Measurements from ENCODE around the gene ARRDC1. TPM values are rescaled to one million over a fixed set of nuclear protein-coding genes. Genes with fewer than 3 reads are reported as not detected.

ARRDC1 gene
- polyA plus RNA-seq, 4 donors, result 63.4 to 236 (median 123) TPM

DNA sequence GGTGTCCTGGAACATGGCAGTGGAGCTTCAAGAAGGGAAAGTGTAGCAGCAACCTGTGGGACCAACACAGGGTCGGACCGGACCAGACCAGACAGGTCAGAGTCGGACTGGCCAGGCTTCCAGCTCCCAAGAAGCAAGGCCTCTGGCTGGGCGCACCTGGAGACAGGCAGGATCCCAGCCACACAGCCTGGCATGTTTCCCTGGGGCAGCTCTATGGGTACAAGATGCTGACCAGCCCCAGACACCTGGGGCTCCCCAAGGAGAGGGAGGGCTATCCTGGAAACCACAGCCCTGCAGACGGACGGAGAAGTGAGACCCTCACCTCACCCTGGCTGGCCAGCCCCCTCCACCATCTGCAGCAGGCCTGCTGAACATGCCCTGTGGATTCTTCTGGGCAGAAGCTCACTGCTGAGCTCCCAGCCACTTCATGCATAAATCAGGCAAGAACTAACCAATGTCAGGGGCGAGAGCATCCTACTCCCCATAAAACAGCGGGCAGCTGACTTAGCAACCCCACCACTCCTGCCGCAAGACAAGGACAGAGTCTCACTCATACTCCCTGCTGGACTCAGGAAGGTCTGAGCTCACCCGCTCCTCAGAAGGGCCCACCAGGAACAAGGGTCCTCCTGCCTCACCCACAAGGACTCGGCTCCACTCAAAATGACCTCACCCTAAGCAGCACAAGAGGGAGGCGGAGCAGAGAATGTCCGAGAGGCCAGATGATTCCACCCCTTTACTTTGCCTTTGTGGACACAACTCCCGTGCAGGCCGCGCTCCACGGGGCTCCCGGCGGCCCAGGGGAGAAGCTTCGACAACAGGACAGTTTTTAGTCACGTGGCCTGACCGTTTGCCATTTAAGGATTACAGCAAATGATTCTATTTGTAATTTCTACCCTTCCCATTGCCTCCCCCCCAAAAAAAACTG, 23.9 kb upstream of the ARRDC1 start:
- no peak overlapping the region for H3K27ac ChIP-seq (ENCODE audit: low read depth in 1 of 3, low read length in 2 of 3)
- H3K36me3 ChIP-seq (ENCODE audit: control insufficient read depth in 3 of 3, insufficient read depth in 2 of 3, low read depth in 1 of 3, low read length in 3 of 3), result peaks cover 3 to 63% (median 6%) of the 10 kb centered on the region in 3 donors
- no peak overlapping the region for H3K4me3 ChIP-seq (ENCODE audit: low read depth in 1 of 3, low read length in 3 of 3)
- H3K4me1 ChIP-seq (ENCODE audit: control insufficient read depth in 3 of 3, insufficient read depth in 2 of 3, low read depth in 1 of 3, low read length in 2 of 3), result peaks cover 2 to 11% (median 3%) of the 10 kb centered on the region in 3 donors
- FAIRE-seq (no peak), DNase-seq (no peak)
- H3K27me3 ChIP-seq (ENCODE audit: control insufficient read depth in 3 of 3, insufficient read depth in 3 of 3, low read length in 3 of 3), result no peaks in the 10 kb centered on the region
- 90 to 94% (median 91%) methylated on average over 22 of the region's 22 CpGs for WGBS, 3 donors
- no peaks in the 10 kb centered on the region for H3K9me3 ChIP-seq (ENCODE audit: control insufficient read depth in 2 of 2, insufficient read depth in 1 of 2, low read depth in 1 of 2, low read length in 1 of 2)

DNA sequence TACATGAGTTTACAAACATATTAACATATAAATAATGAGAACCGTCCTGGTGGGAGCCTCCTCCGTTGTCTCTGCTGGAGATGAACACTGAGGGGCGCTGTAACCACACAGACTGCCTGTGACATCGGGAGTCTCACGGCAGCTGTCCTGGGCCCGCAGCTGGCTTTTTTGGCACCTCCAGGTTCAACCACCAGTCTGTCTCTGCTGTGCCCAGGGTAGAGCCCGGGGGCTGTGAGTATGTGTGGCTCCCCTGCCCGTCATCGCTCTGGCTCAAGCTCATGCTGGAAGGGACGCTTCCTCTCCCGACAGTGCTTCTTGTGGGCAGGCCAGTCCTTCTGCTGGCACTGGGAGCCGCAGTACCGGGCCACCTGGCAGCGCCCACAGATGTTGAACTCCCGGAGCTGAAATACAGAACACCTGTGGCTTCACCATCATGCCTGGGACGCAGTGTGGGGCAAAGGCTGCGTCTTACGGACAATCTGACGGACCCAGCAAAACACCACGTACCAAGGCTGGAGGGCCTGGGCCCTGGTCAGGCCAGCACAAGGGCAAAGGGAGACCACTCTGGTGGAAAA, 23.1 kb upstream of the ARRDC1 start:
- peaks cover 0 to 5% (median under 1%) of the 10 kb centered on the region in 3 donors for H3K4me1 ChIP-seq (ENCODE audit: control insufficient read depth in 3 of 3, insufficient read depth in 2 of 3, low read depth in 1 of 3, low read length in 2 of 3)
- FAIRE-seq (no peak), DNase-seq (no peak)
- H3K9me3 ChIP-seq (ENCODE audit: control insufficient read depth in 2 of 2, insufficient read depth in 1 of 2, low read depth in 1 of 2, low read length in 1 of 2), result no peaks in the 10 kb centered on the region
- H3K27me3 ChIP-seq (ENCODE audit: control insufficient read depth in 3 of 3, insufficient read depth in 3 of 3, low read length in 3 of 3), result no peaks in the 10 kb centered on the region
- WGBS, 3 donors, result 82 to 85% (median 84%) methylated on average over 20 of the region's 20 CpGs
- no peak overlapping the region for H3K27ac ChIP-seq (ENCODE audit: low read depth in 1 of 3, low read length in 2 of 3)
- H3K4me3 ChIP-seq (ENCODE audit: low read depth in 1 of 3, low read length in 3 of 3), result no peak overlapping the region
- peaks cover 3 to 71% (median 8%) of the 10 kb centered on the region in 3 donors for H3K36me3 ChIP-seq (ENCODE audit: control insufficient read depth in 3 of 3, insufficient read depth in 2 of 3, low read depth in 1 of 3, low read length in 3 of 3)

DNA sequence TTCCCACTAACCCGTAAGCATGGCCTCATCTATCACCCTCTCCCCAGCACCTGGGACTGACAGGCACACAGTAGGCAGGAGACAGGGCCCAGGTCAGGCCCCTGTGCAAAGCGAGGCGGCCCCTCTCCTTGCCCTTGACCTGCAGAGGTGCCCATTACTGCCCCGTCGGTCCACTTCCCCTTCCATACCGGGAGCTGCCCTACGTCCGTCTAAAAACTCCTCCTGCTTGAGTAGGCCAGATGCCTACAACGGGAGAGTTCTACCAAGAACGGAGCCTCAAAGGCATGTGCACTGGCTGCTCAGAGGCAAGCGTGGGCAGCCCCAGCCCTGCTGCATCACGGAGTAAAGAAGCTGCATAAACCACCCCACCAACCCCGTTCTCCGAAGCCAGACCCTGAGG, 22.1 kb upstream of the ARRDC1 start:
- DNase-seq (no peak), FAIRE-seq (no peak)
- Histone ChIP-seq H3K4me3 (ENCODE audit: low read depth in 1 of 3, low read length in 3 of 3) (no peak overlapping the region), H3K9me3 (ENCODE audit: control insufficient read depth in 2 of 2, insufficient read depth in 1 of 2, low read depth in 1 of 2, low read length in 1 of 2) (no peaks in the 10 kb centered on the region), H3K4me1 (ENCODE audit: control insufficient read depth in 3 of 3, insufficient read depth in 2 of 3, low read depth in 1 of 3, low read length in 2 of 3) (no peaks in the 10 kb centered on the region), H3K36me3 (ENCODE audit: control insufficient read depth in 3 of 3, insufficient read depth in 2 of 3, low read depth in 1 of 3, low read length in 3 of 3) (peaks cover 5 to 80% (median 8%) of the 10 kb centered on the region in 3 donors), H3K27ac (ENCODE audit: low read depth in 1 of 3, low read length in 2 of 3) (no peak overlapping the region), H3K27me3 (ENCODE audit: control insufficient read depth in 3 of 3, insufficient read depth in 3 of 3, low read length in 3 of 3) (no peaks in the 10 kb centered on the region)
- 87 to 93% (median 91%) methylated on average over 14 of the region's 14 CpGs for WGBS, 3 donors

DNA sequence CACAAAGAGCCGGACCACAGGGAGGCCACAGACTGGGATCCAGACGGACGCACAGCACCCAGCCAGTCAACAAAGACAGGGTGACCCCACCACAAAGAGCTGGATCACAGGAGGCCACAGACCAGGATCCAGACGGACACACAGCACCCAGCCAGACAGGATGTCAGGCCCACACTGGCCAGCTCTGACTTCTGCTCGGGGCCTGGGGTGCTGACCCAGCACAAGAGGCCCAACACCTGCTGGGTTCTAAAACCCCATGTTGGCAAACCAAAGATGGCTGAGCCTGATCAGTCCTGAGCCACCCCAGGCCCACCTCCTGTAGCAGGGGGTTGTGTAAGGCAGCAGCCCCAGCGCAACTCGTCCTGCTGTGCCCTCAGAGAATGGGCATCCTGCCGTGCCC, 21.5 kb upstream of the ARRDC1 start:
- no peaks in the 10 kb centered on the region for H3K27me3 ChIP-seq (ENCODE audit: control insufficient read depth in 3 of 3, insufficient read depth in 3 of 3, low read length in 3 of 3)
- H3K36me3 ChIP-seq (ENCODE audit: control insufficient read depth in 3 of 3, insufficient read depth in 2 of 3, low read depth in 1 of 3, low read length in 3 of 3), result peaks cover 5 to 83% (median 8%) of the 10 kb centered on the region in 3 donors
- 86 to 95% (median 88%) methylated on average over 8 of the region's 8 CpGs for WGBS, 3 donors
- FAIRE-seq, result no peak
- DNase-seq, result no peak
- H3K9me3 ChIP-seq (ENCODE audit: control insufficient read depth in 2 of 2, insufficient read depth in 1 of 2, low read depth in 1 of 2, low read length in 1 of 2), result no peaks in the 10 kb centered on the region
- peaks cover 0 to under 1% (median 0%) of the 10 kb centered on the region in 3 donors for H3K4me1 ChIP-seq (ENCODE audit: control insufficient read depth in 3 of 3, insufficient read depth in 2 of 3, low read depth in 1 of 3, low read length in 2 of 3)
- H3K27ac ChIP-seq (ENCODE audit: low read depth in 1 of 3, low read length in 2 of 3), result no peak overlapping the region
- no peak overlapping the region for H3K4me3 ChIP-seq (ENCODE audit: low read depth in 1 of 3, low read length in 3 of 3)

DNA sequence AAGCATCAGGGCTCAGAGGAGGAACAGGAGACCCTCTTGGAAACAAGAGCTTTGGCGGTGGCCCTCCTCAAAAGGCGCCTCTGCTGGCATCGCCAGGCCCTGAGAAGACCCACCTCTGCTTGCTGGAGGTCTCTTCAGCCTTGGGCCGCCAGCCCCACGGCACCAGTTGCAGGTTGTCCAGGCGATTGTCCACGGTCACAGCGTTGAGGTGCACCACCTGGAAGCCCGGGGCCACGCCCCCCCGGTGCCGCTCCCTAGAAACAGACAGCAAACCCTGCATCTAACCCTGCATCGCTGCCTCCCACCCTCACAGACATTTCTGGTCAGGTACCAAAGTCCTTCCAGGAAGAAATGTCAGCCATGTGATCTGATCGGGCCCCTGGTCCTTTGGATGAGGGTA, 18.6 kb upstream of the ARRDC1 start:
- no peaks in the 10 kb centered on the region for H3K27me3 ChIP-seq (ENCODE audit: control insufficient read depth in 3 of 3, insufficient read depth in 3 of 3, low read length in 3 of 3)
- no peak for FAIRE-seq
- H3K27ac ChIP-seq (ENCODE audit: low read depth in 1 of 3, low read length in 2 of 3), result no peak overlapping the region
- H3K4me3 ChIP-seq (ENCODE audit: low read depth in 1 of 3, low read length in 3 of 3), result no peak overlapping the region
- H3K36me3 ChIP-seq (ENCODE audit: control insufficient read depth in 3 of 3, insufficient read depth in 2 of 3, low read depth in 1 of 3, low read length in 3 of 3), result peaks cover 5 to 63% (median 8%) of the 10 kb centered on the region in 3 donors
- WGBS, 3 donors, result 93 to 94% (median 93%) methylated on average over 14 of the region's 14 CpGs
- H3K4me1 ChIP-seq (ENCODE audit: control insufficient read depth in 3 of 3, insufficient read depth in 2 of 3, low read depth in 1 of 3, low read length in 2 of 3), result peaks cover 0 to 7% (median 3%) of the 10 kb centered on the region in 3 donors
- no peaks in the 10 kb centered on the region for H3K9me3 ChIP-seq (ENCODE audit: control insufficient read depth in 2 of 2, insufficient read depth in 1 of 2, low read depth in 1 of 2, low read length in 1 of 2)
- DNase-seq, result no peak

DNA sequence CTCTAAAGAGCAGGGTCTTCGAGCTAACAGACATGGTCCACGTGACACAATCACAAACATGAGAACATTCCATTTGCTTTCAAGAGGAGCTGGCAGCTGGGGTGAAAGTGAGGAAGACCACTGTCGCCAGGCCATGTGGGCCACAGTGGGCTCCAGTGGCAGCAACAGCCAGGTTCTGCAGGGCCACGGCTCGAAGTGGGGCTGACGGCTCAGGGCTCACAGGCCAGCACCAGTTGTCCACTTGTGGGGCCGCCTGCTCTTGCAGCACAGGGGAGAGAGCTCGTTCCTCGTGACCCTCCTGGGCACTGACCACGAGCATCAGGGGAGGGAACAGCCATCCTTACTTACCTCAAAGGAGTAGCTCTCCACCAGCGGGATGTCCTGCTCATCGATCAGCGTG, 17.2 kb upstream of the ARRDC1 start:
- Histone ChIP-seq H3K4me1 (ENCODE audit: control insufficient read depth in 3 of 3, insufficient read depth in 2 of 3, low read depth in 1 of 3, low read length in 2 of 3) (peaks cover 0 to 7% (median 3%) of the 10 kb centered on the region in 3 donors), H3K36me3 (ENCODE audit: control insufficient read depth in 3 of 3, insufficient read depth in 2 of 3, low read depth in 1 of 3, low read length in 3 of 3) (peaks cover 2 to 49% (median 8%) of the 10 kb centered on the region in 3 donors), H3K9me3 (ENCODE audit: control insufficient read depth in 2 of 2, insufficient read depth in 1 of 2, low read depth in 1 of 2, low read length in 1 of 2) (no peaks in the 10 kb centered on the region), H3K4me3 (ENCODE audit: low read depth in 1 of 3, low read length in 3 of 3) (no peak overlapping the region), H3K27ac (ENCODE audit: low read depth in 1 of 3, low read length in 2 of 3) (no peak overlapping the region), H3K27me3 (ENCODE audit: control insufficient read depth in 3 of 3, insufficient read depth in 3 of 3, low read length in 3 of 3) (no peaks in the 10 kb centered on the region)
- FAIRE-seq (no peak), DNase-seq (no peak)
- WGBS, 3 donors, result 89 to 93% (median 91%) methylated on average over 13 of the region's 13 CpGs

DNA sequence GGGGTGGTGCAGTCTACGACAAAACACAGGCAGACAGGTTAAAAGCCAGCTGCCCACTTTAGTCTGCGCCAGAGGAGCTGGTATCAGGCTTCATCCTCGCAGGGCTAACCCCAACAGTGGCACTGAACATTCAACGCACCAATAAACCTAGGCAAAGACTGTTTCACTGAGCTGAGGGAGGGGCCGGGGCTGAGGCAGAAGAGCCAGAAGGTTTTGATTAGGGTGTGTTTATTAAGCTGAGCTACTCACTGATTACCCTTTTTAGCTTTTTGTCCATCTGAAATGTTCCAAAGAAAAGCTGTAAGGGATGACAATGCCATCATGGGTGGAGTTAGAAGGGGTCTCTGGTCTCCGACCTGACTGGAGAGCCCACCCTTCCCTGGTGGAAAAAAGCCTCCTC, 16.6 kb upstream of the ARRDC1 start:
- H3K9me3 ChIP-seq (ENCODE audit: control insufficient read depth in 2 of 2, insufficient read depth in 1 of 2, low read depth in 1 of 2, low read length in 1 of 2), result no peaks in the 10 kb centered on the region
- H3K36me3 ChIP-seq (ENCODE audit: control insufficient read depth in 3 of 3, insufficient read depth in 2 of 3, low read depth in 1 of 3, low read length in 3 of 3), result peaks cover 2 to 43% (median 8%) of the 10 kb centered on the region in 3 donors
- WGBS, 3 donors, result 84 to 87% (median 87%) methylated on average over 6 of the region's 6 CpGs
- FAIRE-seq, result no peak
- peaks cover 0 to 7% (median 3%) of the 10 kb centered on the region in 3 donors for H3K4me1 ChIP-seq (ENCODE audit: control insufficient read depth in 3 of 3, insufficient read depth in 2 of 3, low read depth in 1 of 3, low read length in 2 of 3)
- H3K27me3 ChIP-seq (ENCODE audit: control insufficient read depth in 3 of 3, insufficient read depth in 3 of 3, low read length in 3 of 3), result no peaks in the 10 kb centered on the region
- H3K27ac ChIP-seq (ENCODE audit: low read depth in 1 of 3, low read length in 2 of 3), result no peak overlapping the region
- H3K4me3 ChIP-seq (ENCODE audit: low read depth in 1 of 3, low read length in 3 of 3), result peak overlapping the region in 2 of 3 donors; percentile 58 to 79
- DNase-seq, result no peak

DNA sequence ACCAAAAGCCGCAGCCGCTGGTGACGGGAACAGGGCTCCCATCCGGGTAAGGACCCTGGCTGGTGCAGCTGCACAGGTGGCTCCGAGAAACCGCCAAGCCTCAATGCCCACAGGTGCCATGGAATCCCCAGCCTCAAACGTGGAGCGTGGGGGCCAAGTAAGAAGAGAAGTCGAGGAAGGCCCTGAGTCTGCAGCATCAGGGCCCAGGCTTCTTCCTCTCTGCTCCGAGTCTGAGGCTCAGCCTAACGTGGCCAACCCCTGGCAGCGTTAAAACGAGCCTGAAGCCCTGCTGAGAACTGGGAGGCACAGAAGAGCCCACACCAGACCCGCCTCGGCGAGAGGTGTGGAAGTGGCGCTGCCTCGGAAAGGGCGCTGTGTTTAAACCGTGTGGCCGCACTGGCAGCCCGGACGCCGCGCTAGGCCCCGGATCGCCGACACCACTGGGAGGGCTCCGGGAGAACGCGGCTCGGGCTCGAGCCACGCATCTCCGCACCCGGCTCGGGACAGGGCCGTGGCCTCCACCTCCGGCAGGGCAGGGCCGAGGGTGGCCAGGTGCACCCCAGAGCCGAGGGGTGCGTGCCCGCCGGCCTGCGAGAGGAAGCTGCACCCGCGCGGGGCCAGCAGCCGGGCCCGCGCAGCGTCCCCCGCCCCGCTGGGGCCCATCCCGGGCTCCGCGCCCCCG, 15.9 kb upstream of the ARRDC1 start:
- DNase-seq, result peak; percentile 18 to 55
- no peak overlapping the region for H3K27ac ChIP-seq (ENCODE audit: low read depth in 1 of 3, low read length in 2 of 3)
- whole genome bisulfite sequencing, 3 donors, result 5 to 9% (median 8%) methylated on average over 43 to 58 of the region's 58 CpGs
- peaks cover 0 to 7% (median 3%) of the 10 kb centered on the region in 3 donors for H3K4me1 ChIP-seq (ENCODE audit: control insufficient read depth in 3 of 3, insufficient read depth in 2 of 3, low read depth in 1 of 3, low read length in 2 of 3)
- no peaks in the 10 kb centered on the region for H3K27me3 ChIP-seq (ENCODE audit: control insufficient read depth in 3 of 3, insufficient read depth in 3 of 3, low read length in 3 of 3)
- no peaks in the 10 kb centered on the region for H3K9me3 ChIP-seq (ENCODE audit: control insufficient read depth in 2 of 2, insufficient read depth in 1 of 2, low read depth in 1 of 2, low read length in 1 of 2)
- no peak for FAIRE-seq
- peak overlapping the region; percentile 58 to 86 (median 79) for H3K4me3 ChIP-seq (ENCODE audit: low read depth in 1 of 3, low read length in 3 of 3)
- H3K36me3 ChIP-seq (ENCODE audit: control insufficient read depth in 3 of 3, insufficient read depth in 2 of 3, low read depth in 1 of 3, low read length in 3 of 3), result peaks cover 2 to 36% (median 8%) of the 10 kb centered on the region in 3 donors

Data from small intestine (tissue), 7 donors.